GM12872 (cell line): ENCODE results near the gene PTF1A.

Experiments
- TF ChIP-seq, protein P1 (sequence below): IDR thresholded peaks from 3 replicates; pipeline ENCODE4 v1.5.1; 2011; ENCODE audit warnings: low read depth, mild to moderate bottlenecking, low read length, moderate library complexity; ENCODE audit not compliant: insufficient read depth

The PTF1A gene

GRCh38 chr10:23190872-23191763 is 994 bp upstream of the PTF1A start:
- TF ChIP-seq, protein P1, sequence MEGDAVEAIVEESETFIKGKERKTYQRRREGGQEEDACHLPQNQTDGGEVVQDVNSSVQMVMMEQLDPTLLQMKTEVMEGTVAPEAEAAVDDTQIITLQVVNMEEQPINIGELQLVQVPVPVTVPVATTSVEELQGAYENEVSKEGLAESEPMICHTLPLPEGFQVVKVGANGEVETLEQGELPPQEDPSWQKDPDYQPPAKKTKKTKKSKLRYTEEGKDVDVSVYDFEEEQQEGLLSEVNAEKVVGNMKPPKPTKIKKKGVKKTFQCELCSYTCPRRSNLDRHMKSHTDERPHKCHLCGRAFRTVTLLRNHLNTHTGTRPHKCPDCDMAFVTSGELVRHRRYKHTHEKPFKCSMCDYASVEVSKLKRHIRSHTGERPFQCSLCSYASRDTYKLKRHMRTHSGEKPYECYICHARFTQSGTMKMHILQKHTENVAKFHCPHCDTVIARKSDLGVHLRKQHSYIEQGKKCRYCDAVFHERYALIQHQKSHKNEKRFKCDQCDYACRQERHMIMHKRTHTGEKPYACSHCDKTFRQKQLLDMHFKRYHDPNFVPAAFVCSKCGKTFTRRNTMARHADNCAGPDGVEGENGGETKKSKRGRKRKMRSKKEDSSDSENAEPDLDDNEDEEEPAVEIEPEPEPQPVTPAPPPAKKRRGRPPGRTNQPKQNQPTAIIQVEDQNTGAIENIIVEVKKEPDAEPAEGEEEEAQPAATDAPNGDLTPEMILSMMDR, result no peak

DNA sequence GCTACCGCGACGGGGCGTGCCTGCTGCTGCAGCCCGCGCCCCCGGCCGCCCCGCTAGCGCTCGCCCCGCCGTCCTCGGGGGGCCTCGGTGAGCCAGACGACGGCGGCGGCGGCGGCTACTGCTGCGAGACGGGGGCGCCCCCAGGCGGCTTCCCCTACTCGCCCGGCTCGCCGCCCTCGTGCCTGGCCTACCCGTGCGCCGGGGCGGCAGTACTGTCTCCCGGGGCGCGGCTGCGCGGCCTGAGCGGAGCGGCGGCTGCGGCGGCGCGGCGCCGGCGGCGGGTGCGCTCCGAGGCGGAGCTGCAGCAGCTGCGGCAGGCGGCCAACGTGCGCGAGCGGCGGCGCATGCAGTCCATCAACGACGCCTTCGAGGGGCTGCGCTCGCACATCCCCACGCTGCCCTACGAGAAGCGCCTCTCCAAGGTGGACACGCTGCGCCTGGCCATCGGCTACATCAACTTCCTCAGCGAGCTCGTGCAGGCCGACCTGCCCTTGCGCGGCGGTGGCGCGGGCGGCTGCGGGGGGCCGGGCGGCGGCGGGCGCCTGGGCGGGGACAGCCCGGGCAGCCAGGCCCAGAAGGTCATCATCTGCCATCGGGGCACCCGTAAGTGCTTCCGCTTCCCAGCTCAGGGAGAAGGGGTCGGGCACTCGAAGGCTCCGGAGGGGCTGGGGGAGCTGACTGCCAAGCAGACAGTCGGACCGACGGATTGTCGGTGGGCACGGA is 761 bp downstream of the PTF1A start:
- TF ChIP-seq, protein P1, result no peak

- TF ChIP-seq, protein P1, result no peak
Observed at GRCh38 chr10:23193435-23194074, 1.4 kb downstream of the PTF1A start.

DNA sequence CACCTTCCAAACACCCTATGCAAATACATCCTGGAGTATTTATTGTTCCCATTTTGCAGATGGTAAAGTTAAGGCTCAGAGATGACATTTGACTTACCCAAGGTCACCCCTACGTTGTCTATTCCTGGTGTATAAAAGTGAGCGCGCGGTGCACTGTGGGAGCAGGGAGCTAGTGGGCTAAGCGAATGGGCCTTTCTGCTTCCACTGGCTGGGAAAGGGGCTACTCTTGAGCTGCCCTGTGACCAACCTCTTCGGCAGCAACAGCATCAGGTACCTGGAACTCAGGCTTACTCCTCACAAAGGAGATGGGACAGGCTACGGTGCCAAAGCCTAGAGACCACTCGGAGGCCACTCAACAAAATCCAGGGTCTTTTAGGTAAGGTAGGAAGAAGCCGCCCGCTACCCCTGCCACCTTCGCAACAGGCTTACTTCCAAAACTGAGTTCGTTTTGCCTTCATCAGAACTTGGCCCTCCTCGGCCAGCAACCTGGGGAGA is 2.4 kb downstream of the PTF1A start:
- TF ChIP-seq, protein P1, result no peak

DNA sequence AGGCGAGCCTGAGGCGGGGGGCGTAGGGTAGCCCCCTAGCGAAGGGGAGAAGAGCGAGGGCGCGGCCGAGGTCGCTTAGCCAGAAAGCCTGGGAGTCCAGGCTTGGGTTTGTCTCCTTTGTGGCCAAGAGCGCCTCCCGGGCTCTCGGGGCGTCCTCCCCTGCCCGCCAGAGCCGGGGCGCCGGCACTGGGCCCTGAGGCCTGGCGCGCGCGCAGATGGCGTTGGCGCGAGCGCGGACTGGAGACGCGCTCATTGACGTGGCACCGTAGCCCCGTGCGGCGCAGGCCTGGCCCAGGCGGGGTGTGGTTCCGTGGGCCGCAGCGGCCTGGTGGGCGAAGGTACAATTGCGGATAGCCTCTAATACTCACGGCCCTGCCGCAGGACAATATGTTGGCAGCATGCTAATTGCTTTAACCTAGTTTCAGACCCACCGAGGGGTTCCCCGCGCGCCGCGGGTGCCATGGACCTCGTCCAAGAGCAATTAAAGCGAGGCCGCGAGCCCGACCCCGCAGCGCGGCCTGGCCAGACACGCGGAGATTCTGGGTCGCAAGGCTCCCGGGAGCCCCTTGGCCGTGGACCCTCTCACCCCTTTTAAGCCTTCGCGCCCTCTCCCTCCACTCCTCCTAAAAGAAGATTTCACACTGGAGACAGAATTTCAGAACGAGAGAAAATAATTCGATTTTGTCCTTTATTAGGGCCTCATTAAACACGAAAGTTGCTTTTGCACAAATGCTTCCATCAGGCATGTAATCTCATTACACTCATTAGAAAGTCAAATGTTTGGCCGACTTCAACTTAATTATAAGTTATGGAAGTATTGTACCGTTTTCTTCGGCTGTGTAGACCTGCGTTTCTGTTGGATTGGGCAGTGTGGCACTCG is 3.1 kb downstream of the PTF1A start:
- TF ChIP-seq, protein P1, result no peak

- TF ChIP-seq, protein P1, result no peak
Observed at GRCh38 chr10:23195846-23196600, 3.9 kb downstream of the PTF1A start.
